Adrenal gland (tissue), 12 donors: ENCODE results near the gene ADRA1B. TPM values are rescaled to one million over a fixed set of nuclear protein-coding genes. Genes with fewer than 3 reads are reported as not detected.

Source experiments
- DNase-seq, 7 donors: peaks; one replicate each; pipeline ENCODE4 v3.0.0-alpha.2; 2019 to 2020
- H3K27ac ChIP-seq, 5 donors: fragments of 200-600 bp; sonication (generic) in 4 of 5; 1 replicate in 3 of 5; 2 replicates in 2 of 5; pipeline versions ENCODE4 v1.5.1 to v1.8.0; 2016 to 2020; ENCODE audit warnings: mild to moderate bottlenecking in 1 of 5
- H3K27me3 ChIP-seq: fragments of 200-600 bp; 2 replicates; pipeline ENCODE4 v1.8.0; 2021
- H3K36me3 ChIP-seq, 2 donors: fragments of 200-600 bp; replicated peaks in 1 of 2; 1 replicate in 1 of 2; 2 replicates in 1 of 2; pipeline versions ENCODE4 v1.5.1 to v1.8.0; 2018 to 2022
- H3K4me1 ChIP-seq, 2 donors: fragments of 200-600 bp; replicated peaks in 1 of 2; 1 replicate in 1 of 2; 2 replicates in 1 of 2; pipeline versions ENCODE4 v1.5.1 to v1.8.0; 2018 to 2021
- H3K4me3 ChIP-seq, 4 donors: fragments of 200-600 bp; sonication (generic) in 3 of 4; one replicate each; pipeline ENCODE4 v1.5.1; 2016 to 2018
- H3K9me3 ChIP-seq, 3 donors: fragments of 200-600 bp; sonication (generic) in 1 of 3; replicated peaks in 1 of 3; 1 replicate in 2 of 3; 2 replicates in 1 of 3; pipeline versions ENCODE4 v1.5.1 to v1.8.0; 2016 to 2021
- CTCF ChIP-seq, 6 experiments: fragments of 450-650 bp in 4 of 6; fragments of 200-600 bp in 2 of 6; sonication (generic) in 1 of 6; IDR thresholded peaks; 1 replicate in 5 of 6; 2 replicates in 1 of 6; pipeline versions ENCODE4 v1.5.1 to v1.8.0; 2016 to 2021; ENCODE audit warnings: antibody characterized with exemption in 6 of 6, mild to moderate bottlenecking in 2 of 6, moderate library complexity in 1 of 6
- POLR2A ChIP-seq, 2 donors: fragments of 450-650 bp; IDR thresholded peaks; one replicate each; pipeline ENCODE4 v1.6.1; 2017; ENCODE audit warnings: antibody characterized with exemption in 2 of 2, mild to moderate bottlenecking in 2 of 2, moderate library complexity in 1 of 2
- WGBS, 4 donors: extraction: QIAGEN DNeasy Blood & Tissue Kit in 2 of 4; methylation state at CpG; one replicate each; pipeline versions ENCODE4 v1.1.5 to v1.1.7; 2013 to 2017; 5-methylcytosine and 5-hydroxymethylcytosine counted together
- intact Hi-C, 2 donors: fragments of 100-400 bp; cut with DNase I; formaldehyde crosslinking; loops; one replicate each; pipeline versions ENCODE4 v1.14.1 to v1.15.0; 2022 to 2023
- polyA plus RNA-seq, 3 donors: library from polyadenylated mRNA; stranded (reverse); fragments of 200-250 nt in 2 of 3; fragments of 350-450 nt in 1 of 3; fragmentation: Illumina TruSeq in 1 of 3; extraction: RNeasy Lipid Tissue Mini Kit (QIAGEN cat#74804) in 1 of 3; gene quantifications; one replicate each; pipeline ENCODE4 v1.2.3, GENCODE V29; 2013 to 2014
- total RNA-seq, 9 donors: library from RNA; depleted of rRNA in 4 of 9; stranded (reverse); fragments of >200 nt in 4 of 9; fragments of 120-200 nt in 1 of 9; fragmentation: NEBNext Ultra II Directional in 1 of 9; extraction: Animal tissue kit (Norgen Biotek cat#: 25700) in 1 of 9; gene quantifications; one replicate each; pipeline versions ENCODE4 v1.1.0 to v1.2.4, GENCODE V29; 2013 to 2023
- donor health status: healthy with polysubstance abuse.
- donor health status: Bipolar disorder and iron deficiency.
- donor health status: DM: yes; HTN: yes; CAD: no.
- donor health status: DM: no; HTN: no; CAD: no.
- donor health status: DM: no; HTN: no; CAD: no.
- donor health status: DM: yes; HTN: yes; CAD: no.

The ADRA1B gene
- total and polyA plus RNA-seq, 12 donors: 0.67 to 12.1 (median 4.2) TPM; not detected in 1

DNA sequence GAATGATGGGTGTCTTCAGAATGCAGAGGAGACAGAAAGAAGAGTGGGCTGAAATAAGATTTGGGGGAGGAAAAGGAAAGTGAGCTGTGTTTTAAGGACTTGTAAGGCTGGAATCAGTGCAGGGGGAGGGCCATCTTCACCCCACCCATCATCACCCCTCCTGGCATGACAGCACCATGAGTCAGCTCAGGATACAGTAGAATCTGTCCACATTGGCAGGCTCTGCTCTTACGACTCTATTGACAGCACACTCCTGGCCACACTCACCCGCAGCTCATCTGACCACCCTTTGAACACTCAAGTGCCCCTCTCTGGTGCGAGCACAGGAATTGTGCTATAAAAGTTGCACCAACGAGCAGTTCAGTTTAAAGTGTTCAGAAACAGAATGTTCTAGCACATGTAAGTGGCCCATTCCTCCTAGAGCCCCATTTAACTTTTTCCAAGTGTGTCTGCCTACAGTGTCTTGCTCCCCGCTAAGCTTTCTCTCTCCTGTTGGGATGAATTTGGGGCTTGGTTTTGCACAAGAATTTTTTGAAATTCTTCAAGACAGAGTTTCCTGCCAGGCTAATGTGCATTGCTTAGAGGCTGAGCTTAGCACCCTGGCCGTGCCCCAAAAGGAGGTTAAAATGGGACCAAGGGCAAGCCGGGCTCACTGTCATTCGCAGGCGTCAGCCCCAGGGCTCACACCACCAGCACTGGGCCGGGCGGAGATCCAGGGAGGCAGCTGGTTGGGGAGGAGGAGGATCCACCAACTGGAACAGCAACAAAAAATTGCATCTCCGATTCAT is 12.0 kb downstream of the ADRA1B start:
- 35 to 64% (median 37%) methylated on average over 12 of the region's 12 CpGs for WGBS, 4 donors
- Histone ChIP-seq H3K27ac (peak overlapping the region in 3 of 5 donors; percentile 11 to 70 (median 30)), H3K4me3 (no peak overlapping the region), H3K27me3 (no peaks in the 10 kb centered on the region), H3K9me3 (no peaks in the 10 kb centered on the region), H3K4me1 (peaks cover 0 to 8% of the 10 kb centered on the region in 2 donors), H3K36me3 (no peaks in the 10 kb centered on the region)
- intact Hi-C loops: no loop called here
- TF ChIP-seq POLR2A (IDR thresholded peaks at IDR 0.05): no peak
- TF ChIP-seq CTCF (IDR thresholded peaks at IDR 0.05): no peak
- peak; percentile 60 to 83 (median 76) for DNase-seq

DNA sequence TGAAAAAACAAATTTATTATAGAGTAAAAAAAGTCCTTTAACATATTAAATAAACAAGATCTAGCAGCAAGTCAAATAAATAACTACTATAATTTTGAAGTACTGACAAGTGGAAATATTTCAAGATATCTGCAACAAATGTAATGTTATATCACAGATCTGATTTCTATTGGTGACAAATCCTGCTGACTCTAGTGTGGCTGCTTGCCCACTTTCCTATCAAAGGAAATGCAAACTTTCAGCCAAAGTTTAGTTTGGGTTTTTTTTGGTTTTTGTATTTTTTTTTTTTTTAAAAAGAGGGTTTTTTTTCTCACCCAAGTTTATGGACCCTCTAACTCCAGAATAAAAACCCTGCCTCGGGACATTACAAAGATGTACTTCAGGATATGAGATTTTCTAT is 12.9 kb downstream of the ADRA1B start:
- H3K4me1 ChIP-seq: peaks cover 0 to 8% of the 10 kb centered on the region in 2 donors
- no peaks in the 10 kb centered on the region for H3K27me3 ChIP-seq
- no peak for DNase-seq
- H3K36me3 ChIP-seq: no peaks in the 10 kb centered on the region
- 53 to 77% (median 71%) methylated on average over 1 of the region's 1 CpG for WGBS, 4 donors
- intact Hi-C loops: no loop called here
- no peak for TF ChIP-seq CTCF (IDR thresholded peaks at IDR 0.05)
- no peak for TF ChIP-seq POLR2A (IDR thresholded peaks at IDR 0.05)
- H3K9me3 ChIP-seq: no peaks in the 10 kb centered on the region
- H3K4me3 ChIP-seq: no peak overlapping the region
- H3K27ac ChIP-seq: no peak overlapping the region

GRCh38 chr5:159933531-159934485 is 17.5 kb downstream of the ADRA1B start:
- H3K27me3 ChIP-seq: no peaks in the 10 kb centered on the region
- H3K4me1 ChIP-seq: no peaks in the 10 kb centered on the region
- no peaks in the 10 kb centered on the region for H3K9me3 ChIP-seq
- no peak overlapping the region for H3K27ac ChIP-seq
- no peaks in the 10 kb centered on the region for H3K36me3 ChIP-seq
- DNase-seq: no peak
- intact Hi-C loops: no loop called here
- no peak overlapping the region for H3K4me3 ChIP-seq
- 75 to 81% (median 77%) methylated on average over 10 of the region's 10 CpGs for WGBS, 4 donors
- TF ChIP-seq POLR2A (IDR thresholded peaks at IDR 0.05) (no peak), CTCF (IDR thresholded peaks at IDR 0.05) (no peak)

DNA sequence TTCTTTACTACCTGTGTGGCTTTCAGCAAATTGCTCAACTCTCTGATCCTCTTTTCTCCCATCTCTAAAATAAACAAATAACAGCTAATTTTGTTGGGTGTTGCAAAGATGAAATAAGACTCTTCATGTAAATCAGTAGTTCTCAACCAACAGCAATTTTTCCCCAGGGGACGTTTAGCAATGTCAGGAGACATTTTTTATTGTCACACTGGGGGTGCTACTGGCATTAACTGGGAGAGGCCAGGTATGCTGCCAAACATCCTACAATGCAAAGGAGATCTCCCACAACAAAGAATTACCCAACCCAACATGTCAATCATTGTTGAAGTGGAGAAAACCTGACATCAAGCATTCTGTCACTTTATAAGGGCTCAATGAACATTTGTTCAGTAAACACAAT is 19.7 kb downstream of the ADRA1B start:
- no peak for DNase-seq
- H3K9me3 ChIP-seq: no peaks in the 10 kb centered on the region
- H3K27ac ChIP-seq: no peak overlapping the region
- TF ChIP-seq POLR2A (IDR thresholded peaks at IDR 0.05) (no peak), CTCF (IDR thresholded peaks at IDR 0.05) (no peak)
- H3K4me1 ChIP-seq: no peaks in the 10 kb centered on the region
- no peak overlapping the region for H3K4me3 ChIP-seq
- H3K36me3 ChIP-seq: no peaks in the 10 kb centered on the region
- H3K27me3 ChIP-seq: no peaks in the 10 kb centered on the region
- intact Hi-C loops: no loop called here
- 43 to 63% (median 58%) methylated on average over 1 of the region's 1 CpG for WGBS, 4 donors
